HG03354 (cell line): ENCODE measurements around the gene SMPX.

ENCODE experiments used
- ATAC-seq: cut with Tn5 transposase; IDR thresholded peaks from one replicate; pipeline ENCODE4 v1.9.1; 2021; ENCODE audit warnings: mild to moderate bottlenecking; ENCODE audit not compliant: unreplicated experiment, poor library complexity, severe bottlenecking

Gene SMPX

DNA sequence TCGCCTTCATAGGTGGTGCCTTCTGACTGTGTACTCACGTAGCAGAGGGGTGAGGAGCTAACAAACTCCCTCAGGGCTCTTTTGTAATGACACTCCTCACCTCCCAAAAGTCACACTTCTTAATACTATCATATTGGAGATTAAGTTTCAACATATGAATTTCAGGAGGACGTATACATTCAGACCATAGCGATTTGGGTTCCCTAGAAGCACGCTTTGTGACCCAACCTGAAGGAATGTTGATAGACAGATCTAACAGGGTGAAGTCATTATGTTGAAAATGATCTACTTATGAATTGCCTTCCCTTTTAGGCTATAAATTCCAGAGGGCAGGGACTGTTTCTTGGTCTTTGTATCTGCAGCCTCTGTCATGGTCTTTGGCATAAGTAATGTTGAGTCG lies 96.6 kb downstream of the SMPX start:
- no peak for ATAC-seq

DNA sequence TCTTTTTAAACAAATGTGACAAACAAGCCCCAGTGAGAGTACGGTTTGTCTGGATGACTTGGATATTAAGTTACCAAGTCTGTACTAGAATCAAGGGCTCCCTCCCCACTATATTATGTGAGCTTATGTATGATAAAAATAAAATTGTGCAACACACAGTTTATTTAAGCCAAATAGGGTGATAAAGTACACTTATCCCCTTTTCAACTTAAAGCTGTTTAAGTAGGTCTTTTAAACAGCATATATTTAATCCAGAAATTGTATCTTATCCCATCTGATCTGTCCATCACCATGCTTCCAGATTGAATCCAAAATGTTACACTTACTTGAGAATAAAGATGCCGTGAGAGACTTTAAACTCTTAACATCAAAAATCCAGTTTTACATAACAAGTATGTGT lies 97.8 kb downstream of the SMPX start:
- ATAC-seq, result no peak

DNA sequence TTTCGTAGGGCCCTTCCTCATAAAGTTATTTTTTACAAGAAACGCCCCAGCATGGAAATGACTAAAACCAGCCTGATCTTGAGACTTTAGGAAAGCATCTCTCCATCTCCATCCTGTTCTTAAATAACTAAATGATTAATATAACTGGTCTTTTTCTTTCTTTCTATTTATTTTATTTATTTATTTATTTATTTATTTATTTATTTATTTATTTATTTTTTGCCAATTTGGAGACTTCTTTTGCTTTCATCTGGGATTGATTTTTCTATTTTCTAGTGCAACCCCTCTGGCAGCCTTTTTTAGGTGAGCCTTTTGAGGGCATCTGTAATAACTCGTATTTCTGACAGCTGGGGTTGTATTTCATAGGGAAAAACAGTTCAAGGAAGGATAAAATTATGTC lies 98.6 kb downstream of the SMPX start:
- ATAC-seq, result no peak

DNA sequence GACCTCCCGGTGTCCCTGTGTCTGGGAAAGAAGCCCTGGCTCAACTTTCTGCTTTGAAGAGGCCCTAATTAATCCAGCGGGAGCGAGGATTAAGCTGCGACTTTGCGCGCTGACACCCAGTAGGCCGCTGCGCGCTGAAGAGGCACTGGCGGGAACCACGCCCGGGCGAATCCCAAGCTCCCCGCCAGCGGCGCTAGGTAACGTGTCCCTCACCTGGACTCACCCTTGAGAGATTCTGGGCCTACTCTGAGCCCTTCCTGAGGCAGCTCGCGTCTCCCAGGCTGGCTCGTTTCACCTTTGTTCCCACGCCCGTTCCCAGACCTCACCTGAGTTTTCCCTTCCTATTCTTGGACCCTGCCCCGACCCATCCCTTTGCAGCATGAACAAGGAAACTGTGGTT lies 99.2 kb downstream of the SMPX start:
- ATAC-seq, result no peak

DNA sequence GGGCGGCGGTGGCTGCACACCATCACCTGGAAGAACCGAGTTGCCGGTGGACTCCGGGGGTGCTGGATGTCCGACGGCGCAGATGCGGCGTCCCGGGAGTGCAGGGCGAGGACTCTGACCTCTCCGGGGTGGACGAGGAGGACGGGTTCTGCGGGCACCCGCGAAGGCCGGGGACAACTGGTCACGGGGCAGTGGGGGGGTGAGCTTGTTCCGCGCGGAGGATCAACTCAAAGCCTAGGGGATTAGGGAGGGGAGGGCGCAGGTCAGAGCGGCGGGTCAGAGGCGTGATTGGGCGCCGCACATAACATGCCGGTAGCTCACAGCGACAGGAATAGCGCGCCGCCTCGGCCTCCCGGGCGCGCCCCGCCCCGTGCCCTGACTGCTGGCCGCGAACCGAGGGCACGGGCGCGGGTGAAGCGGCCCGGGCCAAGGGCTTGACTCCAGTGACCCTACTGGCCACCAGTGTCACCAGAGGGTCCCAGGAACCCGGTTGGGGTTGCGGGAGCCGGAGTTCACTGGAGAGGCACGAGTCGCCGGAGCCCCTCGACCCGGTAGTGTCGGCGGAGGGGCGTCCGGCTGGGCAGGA lies 99.7 kb downstream of the SMPX start, which contains the start of gene KLHL34:
KLHL34 (minus strand) TSS at position 179 of the 586 bp plus-strand sequence. CDS start 542 bp downstream, outside the sequence.
- no peak for ATAC-seq

DNA sequence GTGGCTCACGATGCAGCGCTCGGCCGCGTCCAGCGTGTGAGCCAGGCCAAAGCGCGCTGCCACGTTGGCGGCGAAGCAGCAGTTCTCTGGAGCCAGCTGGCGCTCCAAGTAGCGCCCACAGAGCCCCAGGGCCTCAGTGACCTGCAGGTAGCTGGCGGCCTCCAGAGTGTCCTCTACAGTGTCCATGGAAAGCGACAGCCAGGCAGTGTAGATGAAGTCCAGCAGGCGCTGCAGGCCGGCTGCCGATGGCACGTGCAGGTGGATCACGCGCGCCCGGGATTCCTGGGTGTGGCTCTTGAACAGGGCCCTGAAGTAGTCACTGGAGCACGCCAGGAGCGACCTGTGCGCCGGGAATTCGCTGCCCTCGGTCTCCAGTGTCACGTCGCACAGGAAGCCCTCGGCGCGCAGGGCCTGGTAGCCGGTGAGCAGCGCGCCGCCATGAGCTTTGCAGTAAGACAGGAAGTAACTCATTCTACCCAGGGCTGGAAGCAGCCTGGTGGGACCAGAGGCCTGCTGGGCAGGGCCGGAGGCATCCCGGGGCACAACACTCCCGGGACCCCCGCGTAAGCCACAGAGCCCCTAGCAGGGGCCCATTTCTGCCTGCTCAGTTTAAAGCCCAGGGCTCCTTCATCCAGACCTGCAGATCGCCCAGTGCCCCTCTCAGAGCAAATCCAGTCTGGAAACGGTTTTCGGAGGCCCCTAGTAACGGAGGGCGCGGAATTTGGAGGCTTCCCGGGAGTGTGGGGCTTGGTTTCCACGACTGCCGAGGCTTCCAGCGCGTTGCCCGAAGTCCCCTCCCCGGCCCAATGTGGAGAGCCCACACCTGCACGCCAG lies 100.4 kb downstream of the SMPX start:
- ATAC-seq, result no peak

DNA sequence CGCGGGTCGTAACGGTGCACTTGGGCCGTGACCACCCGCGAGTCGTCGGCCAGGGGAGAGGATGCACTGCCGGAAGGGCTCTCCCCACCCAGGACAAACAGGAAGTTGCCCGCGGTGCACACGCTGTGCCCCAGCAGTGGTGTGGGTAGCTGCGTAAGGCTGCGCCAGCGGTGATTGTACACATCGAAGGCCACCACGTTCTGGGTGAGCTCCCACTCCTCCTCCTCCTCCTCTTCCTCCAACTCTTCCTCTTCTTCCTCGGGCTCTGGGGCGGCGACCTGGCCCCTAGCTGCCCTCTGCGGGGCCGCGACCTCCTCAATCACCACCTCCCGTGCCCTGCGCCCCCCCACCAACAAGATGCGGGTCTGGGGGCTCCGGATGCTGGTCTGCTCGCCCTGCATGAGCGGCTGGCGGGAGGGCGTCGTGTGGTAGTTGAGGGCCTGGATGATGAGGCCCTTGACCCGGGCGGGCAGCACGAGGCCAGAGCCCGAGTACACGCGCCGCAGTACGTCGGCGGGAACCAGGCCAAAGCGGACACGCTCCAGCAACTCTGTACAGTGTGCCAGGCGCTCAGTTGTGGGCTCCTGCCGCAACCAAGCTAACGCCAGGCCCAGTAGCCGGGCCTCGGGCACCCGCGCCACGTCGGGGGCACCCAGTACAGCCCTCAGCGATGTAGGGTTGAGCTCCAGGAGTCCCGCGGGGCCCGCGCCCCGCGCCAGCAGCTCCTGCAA lies 101.2 kb downstream of the SMPX start:
- ATAC-seq, result peak; percentile 33
